Spleen (tissue), 7 donors: ENCODE measurements around the gene ITSN1.

ENCODE experiments used
- POLR2AphosphoS5 ChIP-seq, 3 donors: sonication (generic); formaldehyde crosslinking; IDR thresholded peaks; one replicate each; pipeline ENCODE4 v1.5.1; 2017; ENCODE audit warnings: antibody characterized with exemption in 3 of 3
- TF ChIP-seq, protein P1 (sequence below), 11 experiments: fragments of 200-600 bp in 7 of 11; fragments of 450-650 bp in 4 of 11; sonication (generic) in 4 of 11; IDR thresholded peaks in 8 of 11; conservative IDR thresholded peaks in 3 of 11; 1 replicate in 7 of 11; 2 replicates in 4 of 11; pipeline versions ENCODE4 v1.4.0 to v1.8.0; 2016 to 2021; ENCODE audit warnings: antibody characterized with exemption in 11 of 11, inconsistent platforms in 4 of 11, mild to moderate bottlenecking in 1 of 11
- donor health status: DM: no; HTN: no; CAD: no; lungs with moderate emphysema.
- donor health status: DM: no; HTN: no; CAD: no.
- donor health status: DM: no; HTN: no; CAD: no.

DNA sequence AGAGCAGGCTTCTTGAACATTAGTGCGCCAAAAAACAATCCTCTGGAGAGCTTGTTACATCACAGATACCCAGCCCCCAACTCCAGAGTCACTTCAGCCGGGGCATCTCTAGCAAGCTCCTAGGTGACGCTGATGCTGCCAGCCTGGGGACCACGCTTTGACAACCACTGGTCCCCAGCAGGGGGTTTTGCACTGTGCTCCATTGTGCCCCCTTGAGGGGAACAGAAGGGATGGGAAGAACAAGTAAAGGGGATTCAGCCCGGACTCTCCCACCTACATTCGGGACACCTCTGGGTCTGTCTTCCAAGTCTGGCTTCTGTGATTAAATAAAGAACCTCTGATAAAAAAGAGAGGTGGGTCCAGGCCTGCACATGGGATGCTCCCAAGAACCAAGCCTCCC, 212.9 kb downstream of the ITSN1 start:
- TF ChIP-seq, protein P1, sequence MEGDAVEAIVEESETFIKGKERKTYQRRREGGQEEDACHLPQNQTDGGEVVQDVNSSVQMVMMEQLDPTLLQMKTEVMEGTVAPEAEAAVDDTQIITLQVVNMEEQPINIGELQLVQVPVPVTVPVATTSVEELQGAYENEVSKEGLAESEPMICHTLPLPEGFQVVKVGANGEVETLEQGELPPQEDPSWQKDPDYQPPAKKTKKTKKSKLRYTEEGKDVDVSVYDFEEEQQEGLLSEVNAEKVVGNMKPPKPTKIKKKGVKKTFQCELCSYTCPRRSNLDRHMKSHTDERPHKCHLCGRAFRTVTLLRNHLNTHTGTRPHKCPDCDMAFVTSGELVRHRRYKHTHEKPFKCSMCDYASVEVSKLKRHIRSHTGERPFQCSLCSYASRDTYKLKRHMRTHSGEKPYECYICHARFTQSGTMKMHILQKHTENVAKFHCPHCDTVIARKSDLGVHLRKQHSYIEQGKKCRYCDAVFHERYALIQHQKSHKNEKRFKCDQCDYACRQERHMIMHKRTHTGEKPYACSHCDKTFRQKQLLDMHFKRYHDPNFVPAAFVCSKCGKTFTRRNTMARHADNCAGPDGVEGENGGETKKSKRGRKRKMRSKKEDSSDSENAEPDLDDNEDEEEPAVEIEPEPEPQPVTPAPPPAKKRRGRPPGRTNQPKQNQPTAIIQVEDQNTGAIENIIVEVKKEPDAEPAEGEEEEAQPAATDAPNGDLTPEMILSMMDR (IDR thresholded peaks at IDR 0.05 in 8 of 11, conservative IDR thresholded peaks at IDR 0.05 in 3 of 11), result no peak
- no peak for TF ChIP-seq POLR2AphosphoS5 (IDR thresholded peaks at IDR 0.05)
